Heart left ventricle (tissue), 13 donors: ENCODE measurements around the gene ARHGAP44.

Experiments used
- POLR2A ChIP-seq, 2 donors: fragments of 450-650 bp; IDR thresholded peaks; one replicate each; pipeline ENCODE4 v1.6.1; 2017; ENCODE audit warnings: antibody characterized with exemption in 2 of 2, mild to moderate bottlenecking in 2 of 2, moderate library complexity in 2 of 2
- TF ChIP-seq, protein P1 (sequence below), 12 donors: fragments of 200-600 bp; sonication (generic) in 4 of 12; IDR thresholded peaks; one replicate each; pipeline versions ENCODE4 v1.5.0 to v1.8.0; 2018 to 2022; ENCODE audit warnings: antibody characterized with exemption in 12 of 12, mild to moderate bottlenecking in 5 of 12
- donor health status: ischemic (EF 13 %, LVEDD 7.1; RV severe dilation, severe dysfunction).
- donor health status: DM: no; HTN: yes; CAD: no.
- donor health status: DM: no; HTN: no; CAD: no.
- donor health status: ischemic (EF 25% LVEDD 6.9; RV normal size, moderate dysfunction).
- donor health status: ischemic (EF 25% LVEDD 5.7; RV mildly dilated, moderate dysfunction).
- donor health status: ischemic (EF 35%, LVEDD 5.7; RV mildly dilated, moderate dysfunction).
- donor health status: nonischemic (EF 11% LVEDD 7.7; RV severe dilation, severe dysfunction).
- donor health status: DM: yes; HTN: yes; CAD: no.
- donor health status: PGD.
- donor health status: ischemic (EF 29% LVEDD 5.4; RV normal size, mild dysfunction).
- donor health status: nonischemic (EF 23%, LVEDD 6.1; RV moderate dilation, normal function).

DNA sequence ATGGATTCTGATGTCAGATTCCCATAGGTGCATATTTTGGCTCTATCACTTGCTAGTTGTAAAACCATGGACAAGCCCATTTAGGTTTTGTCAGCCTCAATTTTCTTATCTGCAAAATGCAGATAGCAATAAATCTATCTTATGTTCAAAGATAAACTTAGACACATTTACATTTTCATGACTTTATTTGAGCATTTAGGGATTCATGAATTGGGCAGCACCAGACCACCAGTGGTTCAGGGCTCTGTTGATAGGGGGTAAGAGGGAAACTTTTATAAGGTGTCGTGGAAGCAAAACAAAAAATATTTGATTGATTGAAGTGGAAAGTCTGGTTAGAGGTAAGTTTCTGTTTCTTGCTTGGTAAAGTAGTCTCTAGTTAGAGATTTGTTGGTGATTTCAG, 17.3 kb downstream of the ARHGAP44 start:
- no peak for TF ChIP-seq POLR2A (IDR thresholded peaks at IDR 0.05)
- TF ChIP-seq, protein P1, sequence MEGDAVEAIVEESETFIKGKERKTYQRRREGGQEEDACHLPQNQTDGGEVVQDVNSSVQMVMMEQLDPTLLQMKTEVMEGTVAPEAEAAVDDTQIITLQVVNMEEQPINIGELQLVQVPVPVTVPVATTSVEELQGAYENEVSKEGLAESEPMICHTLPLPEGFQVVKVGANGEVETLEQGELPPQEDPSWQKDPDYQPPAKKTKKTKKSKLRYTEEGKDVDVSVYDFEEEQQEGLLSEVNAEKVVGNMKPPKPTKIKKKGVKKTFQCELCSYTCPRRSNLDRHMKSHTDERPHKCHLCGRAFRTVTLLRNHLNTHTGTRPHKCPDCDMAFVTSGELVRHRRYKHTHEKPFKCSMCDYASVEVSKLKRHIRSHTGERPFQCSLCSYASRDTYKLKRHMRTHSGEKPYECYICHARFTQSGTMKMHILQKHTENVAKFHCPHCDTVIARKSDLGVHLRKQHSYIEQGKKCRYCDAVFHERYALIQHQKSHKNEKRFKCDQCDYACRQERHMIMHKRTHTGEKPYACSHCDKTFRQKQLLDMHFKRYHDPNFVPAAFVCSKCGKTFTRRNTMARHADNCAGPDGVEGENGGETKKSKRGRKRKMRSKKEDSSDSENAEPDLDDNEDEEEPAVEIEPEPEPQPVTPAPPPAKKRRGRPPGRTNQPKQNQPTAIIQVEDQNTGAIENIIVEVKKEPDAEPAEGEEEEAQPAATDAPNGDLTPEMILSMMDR (IDR thresholded peaks at IDR 0.05), result no peak
